ENCODE data around the gene MS4A18. TPM values are rescaled to one million over a fixed set of nuclear protein-coding genes. Genes with fewer than 3 reads are reported as not detected.

Gene MS4A18
- total and polyA plus RNA-seq, 2 donors (not counting 3 experiments of a cell fraction or from before 2014, with no cell fraction given), result not detected

GRCh38 chr11:60719391-60719790, 5.1 kb upstream of the MS4A18 start:
- FAIRE-seq, result no peak
- Histone ChIP-seq H3K4me3 (replicated peaks in 1 of 3; ENCODE audit: insufficient read depth in 1 of 3, low read depth in 1 of 3, low read length in 3 of 3) (no peak overlapping the region), H3K4me1 (ENCODE audit: control insufficient read depth, extremely low read depth, insufficient read depth, low read length) (no peaks in the 10 kb centered on the region), H3K79me2 (ENCODE audit: control insufficient read depth, insufficient read depth, low read length) (no peaks in the 10 kb centered on the region), H2AFZ (ENCODE audit: low read depth, low read length) (no peak overlapping the region), H3K36me3 (ENCODE audit: control insufficient read depth in 2 of 2, extremely low read depth in 1 of 2, insufficient read depth in 2 of 2, low read length in 2 of 2) (no peaks in the 10 kb centered on the region), H3K9me1 (replicated peaks; ENCODE audit: control insufficient read depth, extremely low read depth, insufficient read depth, low read length) (no peaks in the 10 kb centered on the region), H3K4me2 (ENCODE audit: insufficient read depth, low read length) (no peak overlapping the region), H3K9me3 (replicated peaks; ENCODE audit: control insufficient read depth, insufficient read depth, low read length) (no peaks in the 10 kb centered on the region), H3K27me3 (ENCODE audit: control insufficient read depth in 2 of 2, insufficient read depth in 2 of 2, low read length in 2 of 2) (no peaks in the 10 kb centered on the region), H3K9ac (replicated peaks; ENCODE audit: extremely low read depth, insufficient read depth, low read length) (no peak overlapping the region), H4K20me1 (replicated peaks; ENCODE audit: control insufficient read depth, extremely low read depth, insufficient read depth, low read length) (no peaks in the 10 kb centered on the region), H3K27ac (ENCODE audit: insufficient read depth, low read depth, low read length) (no peak overlapping the region)
- CTCF ChIA-PET, result no interaction called here
- intact Hi-C loops (cut with micrococcal nuclease), result no loop called here
- TF ChIP-seq CTCF (IDR thresholded peaks at IDR 0.05; ENCODE audit: extremely low read depth in 1 of 2, insufficient read depth in 1 of 2, low read depth in 1 of 2, low read length in 2 of 2) (no peak), FOS (IDR thresholded peaks at IDR 0.05; ENCODE audit: borderline replicate concordance, insufficient read depth, low read length) (no peak), POLR2A (IDR thresholded peaks at IDR 0.05; ENCODE audit: low read depth, low read length) (no peak), GATA2 (IDR thresholded peaks at IDR 0.05; ENCODE audit: insufficient read depth, insufficient read length, low read depth, low read length) (no peak), POLR2AphosphoS5 (IDR thresholded peaks at IDR 0.05; ENCODE audit: insufficient read depth, low read depth, low read length) (no peak)
- DNase-seq (ENCODE audit: low read depth, low spot score), result no peak
- dilution Hi-C loops (cut with MboI; ENCODE audit: extremely low pct_ligation_motif_present, low sequenced_read_pairs), result no loop called here
- no TSS peak for BruUV-seq (replicated peaks)
- POLR2A ChIA-PET, result no interaction called here

DNA sequence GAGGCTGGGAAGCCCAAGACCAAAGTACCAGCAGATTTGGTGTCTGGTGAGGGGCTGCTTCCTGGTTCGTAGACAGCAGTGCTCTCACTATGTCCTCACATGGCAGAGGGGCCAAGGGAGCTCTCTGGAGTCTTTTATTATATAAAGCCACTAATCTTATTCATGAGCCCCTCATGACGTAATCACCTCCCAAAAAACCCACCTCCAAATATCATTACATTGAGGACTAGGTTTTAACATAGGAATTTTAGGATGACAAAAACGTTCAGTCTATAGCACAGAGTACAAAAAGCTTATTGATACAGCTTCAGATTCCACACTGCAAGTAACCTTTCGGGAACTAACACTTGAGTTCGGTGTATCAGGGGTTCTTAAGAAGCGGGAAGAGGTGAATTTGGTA, 4.1 kb upstream of the MS4A18 start:
- no peaks in the 10 kb centered on the region for H3K9me3 ChIP-seq (replicated peaks; ENCODE audit: control insufficient read depth, insufficient read depth, low read length)
- TF ChIP-seq GATA2 (IDR thresholded peaks at IDR 0.05; ENCODE audit: insufficient read depth, insufficient read length, low read depth, low read length) (no peak), POLR2A (IDR thresholded peaks at IDR 0.05; ENCODE audit: low read depth, low read length) (no peak), POLR2AphosphoS5 (IDR thresholded peaks at IDR 0.05; ENCODE audit: insufficient read depth, low read depth, low read length) (no peak), EZH2 (IDR thresholded peaks at IDR 0.05; ENCODE audit: borderline replicate concordance, low read depth, low read length, severe bottlenecking) (no peak), FOS (IDR thresholded peaks at IDR 0.05; ENCODE audit: borderline replicate concordance, insufficient read depth, low read length) (no peak), CTCF (IDR thresholded peaks at IDR 0.05; ENCODE audit: extremely low read depth in 1 of 2, insufficient read depth in 1 of 2, low read depth in 1 of 2, low read length in 2 of 2) (no peak), JUN (IDR thresholded peaks at IDR 0.05; ENCODE audit: borderline replicate concordance, insufficient read depth, insufficient read length, low read depth) (no peak), MYC (IDR thresholded peaks at IDR 0.05; ENCODE audit: low read depth, low read length) (no peak)
- TF ChIP-seq, protein P1, sequence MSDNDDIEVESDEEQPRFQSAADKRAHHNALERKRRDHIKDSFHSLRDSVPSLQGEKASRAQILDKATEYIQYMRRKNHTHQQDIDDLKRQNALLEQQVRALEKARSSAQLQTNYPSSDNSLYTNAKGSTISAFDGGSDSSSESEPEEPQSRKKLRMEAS (IDR thresholded peaks at IDR 0.05; ENCODE audit: insufficient read depth, insufficient read length), result no peak

More for the DNA sequence above, 4.1 kb upstream of the MS4A18 start:
- Histone ChIP-seq H3K9me1 (replicated peaks; ENCODE audit: control insufficient read depth, extremely low read depth, insufficient read depth, low read length) (no peaks in the 10 kb centered on the region), H3K9ac (replicated peaks; ENCODE audit: extremely low read depth, insufficient read depth, low read length) (no peak overlapping the region), H3K27ac (ENCODE audit: insufficient read depth, low read depth, low read length) (no peak overlapping the region), H3K4me3 (replicated peaks in 1 of 3; ENCODE audit: insufficient read depth in 1 of 3, low read depth in 1 of 3, low read length in 3 of 3) (no peak overlapping the region), H3K27me3 (ENCODE audit: control insufficient read depth in 2 of 2, insufficient read depth in 2 of 2, low read length in 2 of 2) (no peaks in the 10 kb centered on the region), H3K4me1 (ENCODE audit: control insufficient read depth, extremely low read depth, insufficient read depth, low read length) (no peaks in the 10 kb centered on the region), H3K36me3 (ENCODE audit: control insufficient read depth in 2 of 2, extremely low read depth in 1 of 2, insufficient read depth in 2 of 2, low read length in 2 of 2) (no peaks in the 10 kb centered on the region), H2AFZ (ENCODE audit: low read depth, low read length) (no peak overlapping the region), H4K20me1 (replicated peaks; ENCODE audit: control insufficient read depth, extremely low read depth, insufficient read depth, low read length) (no peaks in the 10 kb centered on the region), H3K4me2 (ENCODE audit: insufficient read depth, low read length) (no peak overlapping the region), H3K79me2 (ENCODE audit: control insufficient read depth, insufficient read depth, low read length) (no peaks in the 10 kb centered on the region)
- ChIA-PET CTCF (no interaction called here), POLR2A (no interaction called here)
- FAIRE-seq, result no peak
- DNase-seq (ENCODE audit: low read depth, low spot score), result no peak
- dilution Hi-C loops (cut with MboI; ENCODE audit: extremely low pct_ligation_motif_present, low sequenced_read_pairs), result no loop called here
- BruUV-seq (replicated peaks), result no TSS peak
- intact Hi-C loops (cut with micrococcal nuclease), result no loop called here

Data from endothelial cell of umbilical vein (primary cell).